ENCODE measurements around the gene CLEC20A. TPM values are rescaled to one million over a fixed set of nuclear protein-coding genes. Genes with fewer than 3 reads are reported as not detected.
A peak's percentile ranks its signal among the peaks of the same experiment; 100 is the strongest.

CLEC20A gene
- total and polyA plus RNA-seq, 9 of the 15 experiments (the other 6 are each of a cell fraction or from before 2014, with no cell fraction given), result not detected

- TF ChIP-seq, protein P1, sequence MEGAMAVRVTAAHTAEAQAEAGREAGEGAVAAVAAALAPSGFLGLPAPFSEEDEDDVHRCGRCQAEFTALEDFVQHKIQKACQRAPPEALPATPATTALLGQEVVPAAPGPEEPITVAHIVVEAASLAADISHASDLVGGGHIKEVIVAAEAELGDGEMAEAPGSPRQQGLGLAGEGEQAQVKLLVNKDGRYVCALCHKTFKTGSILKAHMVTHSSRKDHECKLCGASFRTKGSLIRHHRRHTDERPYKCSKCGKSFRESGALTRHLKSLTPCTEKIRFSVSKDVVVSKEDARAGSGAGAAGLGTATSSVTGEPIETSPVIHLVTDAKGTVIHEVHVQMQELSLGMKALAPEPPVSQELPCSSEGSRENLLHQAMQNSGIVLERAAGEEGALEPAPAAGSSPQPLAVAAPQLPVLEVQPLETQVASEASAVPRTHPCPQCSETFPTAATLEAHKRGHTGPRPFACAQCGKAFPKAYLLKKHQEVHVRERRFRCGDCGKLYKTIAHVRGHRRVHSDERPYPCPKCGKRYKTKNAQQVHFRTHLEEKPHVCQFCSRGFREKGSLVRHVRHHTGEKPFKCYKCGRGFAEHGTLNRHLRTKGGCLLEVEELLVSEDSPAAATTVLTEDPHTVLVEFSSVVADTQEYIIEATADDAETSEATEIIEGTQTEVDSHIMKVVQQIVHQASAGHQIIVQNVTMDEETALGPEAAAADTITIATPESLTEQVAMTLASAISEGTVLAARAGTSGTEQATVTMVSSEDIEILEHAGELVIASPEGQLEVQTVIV (CRISPR knock-in tag; IDR thresholded peaks at IDR 0.05; ENCODE audit: borderline replicate concordance), result no peak
- no peak for TF ChIP-seq TEAD2 (tag; IDR thresholded peaks at IDR 0.05)
- no peak for TF ChIP-seq BCLAF1 (IDR thresholded peaks at IDR 0.05; ENCODE audit: borderline replicate concordance in 1 of 2, control insufficient read depth in 1 of 2, low read depth in 2 of 2, low read length in 1 of 2)
- TF ChIP-seq ERF (CRISPR knock-in tag; IDR thresholded peaks at IDR 0.05), result no peak
- no peak for TF ChIP-seq XRCC3 (IDR thresholded peaks at IDR 0.05)
- TF ChIP-seq RBM15 (IDR thresholded peaks at IDR 0.05; ENCODE audit: insufficient read depth, low read length), result no peak
- no peak for TF ChIP-seq KHSRP (IDR thresholded peaks at IDR 0.05)
- TF ChIP-seq XRCC5 (IDR thresholded peaks at IDR 0.05; ENCODE audit: low read depth, low read length), result no peak
- no peak for TF ChIP-seq FOXP4 (CRISPR knock-in tag; IDR thresholded peaks at IDR 0.05; ENCODE audit: borderline replicate concordance)
- no peak for TF ChIP-seq POLR2G (IDR thresholded peaks at IDR 0.05; ENCODE audit: low read depth, low read length)
- TF ChIP-seq DMBX1 (CRISPR knock-in tag; IDR thresholded peaks at IDR 0.05; ENCODE audit: borderline replicate concordance), result peak; percentile 35; the same call in 1 of the 2 replicates
- no peak for TF ChIP-seq ZNF3 (CRISPR knock-in tag; IDR thresholded peaks at IDR 0.05)
- no peak for TF ChIP-seq ZBTB43 (CRISPR knock-in tag; IDR thresholded peaks at IDR 0.05)
- no peak for TF ChIP-seq RBFOX2 (IDR thresholded peaks at IDR 0.05; ENCODE audit: low read depth, low read length)
- TF ChIP-seq, protein P2, sequence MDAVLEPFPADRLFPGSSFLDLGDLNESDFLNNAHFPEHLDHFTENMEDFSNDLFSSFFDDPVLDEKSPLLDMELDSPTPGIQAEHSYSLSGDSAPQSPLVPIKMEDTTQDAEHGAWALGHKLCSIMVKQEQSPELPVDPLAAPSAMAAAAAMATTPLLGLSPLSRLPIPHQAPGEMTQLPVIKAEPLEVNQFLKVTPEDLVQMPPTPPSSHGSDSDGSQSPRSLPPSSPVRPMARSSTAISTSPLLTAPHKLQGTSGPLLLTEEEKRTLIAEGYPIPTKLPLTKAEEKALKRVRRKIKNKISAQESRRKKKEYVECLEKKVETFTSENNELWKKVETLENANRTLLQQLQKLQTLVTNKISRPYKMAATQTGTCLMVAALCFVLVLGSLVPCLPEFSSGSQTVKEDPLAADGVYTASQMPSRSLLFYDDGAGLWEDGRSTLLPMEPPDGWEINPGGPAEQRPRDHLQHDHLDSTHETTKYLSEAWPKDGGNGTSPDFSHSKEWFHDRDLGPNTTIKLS (IDR thresholded peaks at IDR 0.05; ENCODE audit: borderline replicate concordance, low read depth), result no peak
- no peak for TF ChIP-seq ZSCAN32 (CRISPR knock-in tag; IDR thresholded peaks at IDR 0.05)
- no peak for TF ChIP-seq CBFA2T3 (IDR thresholded peaks at IDR 0.05)
Observed at GRCh38 chr1:178541829-178542553, 45.2 kb upstream of the CLEC20A start (continued).

Data from K562 (cell line).